SU-DHL-6 (cell line): ENCODE results near the gene MMP11.

Source experiments
- EZH2phosphoT487 ChIP-seq: fragments of 200-600 bp; sonication (generic), shearing (Covaris generic); conservative IDR thresholded peaks from 2 replicates; pipeline ENCODE4 v1.6.1; 2018; ENCODE audit warnings: mild to moderate bottlenecking, antibody characterized with exemption, low read length, moderate library complexity, mixed read lengths
- TF ChIP-seq, protein P1 (sequence below): fragments of 200-600 bp; sonication (generic); IDR thresholded peaks from one replicate; pipeline ENCODE4 v1.5.1; 2017; ENCODE audit warnings: antibody characterized with exemption, mild to moderate bottlenecking, low read length, moderate library complexity; ENCODE audit not compliant: insufficient read depth, poor library complexity, severe bottlenecking

DNA sequence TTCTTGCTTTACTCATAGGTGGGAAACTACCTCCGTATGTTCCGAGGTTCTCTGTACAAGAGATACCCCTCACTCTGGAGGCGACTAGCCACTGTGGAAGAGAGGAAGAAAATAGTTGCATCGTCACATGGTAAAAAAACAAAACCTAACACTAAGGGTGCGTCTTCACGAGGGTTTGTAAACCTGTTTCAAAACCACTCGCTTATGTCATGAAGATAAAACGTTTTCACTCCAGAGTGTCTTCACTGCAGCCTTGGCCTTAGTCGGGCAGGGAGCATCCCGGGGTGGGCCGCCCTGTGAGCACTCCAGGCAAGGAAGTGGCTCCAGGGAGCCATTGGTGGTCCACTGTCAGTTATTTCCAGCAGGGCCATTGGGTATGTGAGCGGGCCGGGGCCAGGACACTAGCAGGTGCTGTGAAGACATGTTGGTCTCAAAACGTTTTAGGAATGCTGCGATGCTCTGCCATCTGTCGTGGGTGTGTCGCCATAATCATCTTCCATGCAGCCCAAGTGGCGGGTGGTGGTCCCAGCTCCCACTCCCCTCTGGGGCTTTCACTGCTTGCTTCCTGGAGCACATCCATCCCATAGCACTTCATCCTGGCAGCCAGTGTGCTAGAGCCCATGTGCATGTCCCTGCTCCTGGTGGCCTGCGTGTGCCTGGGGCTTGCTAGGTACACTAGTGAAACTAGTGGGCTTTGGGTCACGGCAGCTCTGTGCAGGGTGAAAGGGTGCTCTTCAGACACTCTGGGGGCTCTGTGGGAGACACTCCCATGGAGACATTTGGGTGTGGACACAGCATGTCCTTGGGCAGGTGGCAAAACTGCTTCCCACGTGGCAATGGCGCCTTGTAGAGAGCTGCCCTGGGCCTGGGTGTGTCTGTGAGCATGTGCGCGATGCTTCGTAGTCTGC is 19.3 kb downstream of the MMP11 start:
- TF ChIP-seq, protein P1, sequence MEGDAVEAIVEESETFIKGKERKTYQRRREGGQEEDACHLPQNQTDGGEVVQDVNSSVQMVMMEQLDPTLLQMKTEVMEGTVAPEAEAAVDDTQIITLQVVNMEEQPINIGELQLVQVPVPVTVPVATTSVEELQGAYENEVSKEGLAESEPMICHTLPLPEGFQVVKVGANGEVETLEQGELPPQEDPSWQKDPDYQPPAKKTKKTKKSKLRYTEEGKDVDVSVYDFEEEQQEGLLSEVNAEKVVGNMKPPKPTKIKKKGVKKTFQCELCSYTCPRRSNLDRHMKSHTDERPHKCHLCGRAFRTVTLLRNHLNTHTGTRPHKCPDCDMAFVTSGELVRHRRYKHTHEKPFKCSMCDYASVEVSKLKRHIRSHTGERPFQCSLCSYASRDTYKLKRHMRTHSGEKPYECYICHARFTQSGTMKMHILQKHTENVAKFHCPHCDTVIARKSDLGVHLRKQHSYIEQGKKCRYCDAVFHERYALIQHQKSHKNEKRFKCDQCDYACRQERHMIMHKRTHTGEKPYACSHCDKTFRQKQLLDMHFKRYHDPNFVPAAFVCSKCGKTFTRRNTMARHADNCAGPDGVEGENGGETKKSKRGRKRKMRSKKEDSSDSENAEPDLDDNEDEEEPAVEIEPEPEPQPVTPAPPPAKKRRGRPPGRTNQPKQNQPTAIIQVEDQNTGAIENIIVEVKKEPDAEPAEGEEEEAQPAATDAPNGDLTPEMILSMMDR, result no peak
- no peak for TF ChIP-seq EZH2phosphoT487
